GM19239 (cell line): ENCODE results near the gene DDX51.

ENCODE experiments used
- DNase-seq: peaks from one replicate; pipeline ENCODE4 v3.0.0; 2011; ENCODE audit warnings: low spot score; ENCODE audit not compliant: insufficient read length
- FAIRE-seq: peaks from 2 replicates; lab custom pipeline; 2011; peaks lifted over from hg19 to GRCh38; lab: Jason Lieb, UNC

The DDX51 gene

GRCh38 chr12:132144115-132144809 lies at the start of gene DDX51, which contains the start of gene NOC4L:
TSS of gene DDX51 (minus strand) at chr12:132144319. CDS start at chr12:132144296, 23 bp downstream.
TSS of gene NOC4L (plus strand) at chr12:132144457. CDS start at chr12:132144489, 32 bp downstream.
- FAIRE-seq (peak; percentile 93), DNase-seq (peak; percentile 100)

- FAIRE-seq (no peak), DNase-seq (no peak)
Measured at GRCh38 chr12:132191715-132192553, 47.8 kb upstream of the DDX51 start.

DNA sequence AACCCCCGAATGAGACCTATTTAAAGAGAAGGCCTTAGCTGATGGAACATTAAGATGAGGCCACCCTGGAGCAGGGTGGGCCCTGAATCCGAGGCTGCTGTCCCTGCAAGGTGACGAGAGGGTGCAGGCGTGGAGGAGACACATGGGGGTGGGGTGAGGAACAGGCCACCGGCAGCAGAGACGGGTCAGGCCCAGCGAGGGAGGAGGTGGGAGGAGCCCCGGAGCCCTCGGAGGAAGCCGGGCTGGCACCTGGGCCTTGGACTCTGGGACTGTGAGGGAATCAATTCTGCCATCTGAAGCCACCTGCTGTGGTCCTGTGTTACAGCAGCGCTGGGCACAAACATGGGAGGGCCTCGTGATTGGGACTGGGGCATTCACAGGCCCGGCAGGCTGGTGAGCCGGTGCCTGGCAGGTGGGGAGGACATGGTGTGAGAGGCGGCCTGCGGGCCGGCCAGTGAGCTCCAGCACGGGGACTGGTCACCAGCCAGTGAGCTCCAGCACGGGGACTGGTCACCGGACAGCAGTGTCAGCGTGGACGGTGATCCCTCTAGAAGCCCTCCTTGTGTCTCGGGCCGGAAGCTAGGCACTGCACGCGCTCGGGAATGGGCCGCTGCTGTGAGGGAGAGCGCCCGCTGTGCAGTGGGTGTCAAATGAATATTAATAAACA lies 46.8 kb upstream of the DDX51 start:
- FAIRE-seq (no peak), DNase-seq (no peak)

DNA sequence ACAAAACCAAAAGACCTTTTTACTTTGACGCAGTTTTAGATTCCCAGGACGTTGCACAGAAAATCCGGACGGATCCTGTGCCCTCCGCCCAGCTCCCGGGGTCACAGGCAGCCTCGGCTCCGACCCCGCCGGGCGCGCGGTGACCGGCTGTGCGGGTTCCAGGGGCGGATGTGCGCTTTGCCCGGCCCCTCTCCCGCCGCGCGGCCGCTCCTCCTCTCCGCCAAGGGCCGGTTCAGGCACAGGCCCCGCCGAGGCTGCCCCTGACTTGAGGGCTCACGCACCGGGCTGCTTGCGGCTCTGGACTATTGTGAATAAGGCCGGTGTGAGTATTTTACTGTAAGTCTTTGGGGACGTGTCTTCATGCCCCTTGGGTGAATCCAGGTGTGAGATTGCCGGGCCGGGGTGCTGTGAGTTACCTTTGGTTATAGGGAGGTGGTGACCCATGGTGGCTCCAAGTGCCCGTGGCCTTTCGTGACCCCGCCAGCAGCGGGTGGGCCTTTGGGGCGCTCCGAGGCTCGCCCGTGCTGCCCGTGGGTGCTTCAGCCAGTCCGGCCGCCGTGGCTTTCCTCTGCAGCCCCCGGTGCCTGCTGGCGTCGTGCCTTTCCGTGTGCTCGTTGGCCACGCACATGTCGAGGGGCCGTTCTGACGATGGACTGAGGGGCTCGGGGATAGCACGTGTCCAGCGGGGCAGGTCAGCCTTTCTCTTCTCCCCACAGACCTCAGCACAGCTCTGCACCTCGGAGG lies 46.1 kb upstream of the DDX51 start:
- no peak for DNase-seq
- no peak for FAIRE-seq

DNA sequence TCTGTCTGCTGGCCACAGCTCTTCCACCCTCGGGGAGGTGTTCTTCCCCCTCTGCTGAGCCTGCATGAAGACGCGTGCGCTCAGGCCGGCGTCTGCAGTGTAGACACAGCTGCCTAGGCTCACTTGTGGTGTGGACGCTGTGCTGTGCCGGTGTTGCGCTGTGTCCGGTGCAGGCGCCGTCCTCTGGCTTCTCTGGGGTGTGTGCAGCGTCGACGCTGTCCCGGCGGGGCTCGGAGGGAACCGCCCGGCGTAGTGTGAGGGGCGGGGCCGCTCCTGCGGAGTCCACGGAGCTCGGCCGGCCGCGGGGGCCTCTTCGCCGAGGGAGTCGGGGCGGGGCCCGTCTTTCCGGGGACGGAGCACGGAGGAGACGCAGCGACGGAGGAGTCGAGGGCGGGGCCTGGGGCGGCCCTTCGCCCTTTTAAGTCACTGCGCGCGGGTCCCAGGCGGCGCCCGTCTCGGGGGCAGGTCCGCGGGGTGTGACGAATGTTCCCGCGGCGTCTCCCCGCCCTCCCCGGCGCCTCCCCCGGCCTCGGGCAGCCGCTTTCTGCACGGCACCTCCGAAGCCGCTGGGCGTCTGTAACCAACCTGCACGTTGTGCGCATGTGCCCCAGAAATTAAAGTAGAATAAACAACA lies 45.4 kb upstream of the DDX51 start:
- peak; percentile 99 for DNase-seq
- peak; percentile 86 for FAIRE-seq

DNA sequence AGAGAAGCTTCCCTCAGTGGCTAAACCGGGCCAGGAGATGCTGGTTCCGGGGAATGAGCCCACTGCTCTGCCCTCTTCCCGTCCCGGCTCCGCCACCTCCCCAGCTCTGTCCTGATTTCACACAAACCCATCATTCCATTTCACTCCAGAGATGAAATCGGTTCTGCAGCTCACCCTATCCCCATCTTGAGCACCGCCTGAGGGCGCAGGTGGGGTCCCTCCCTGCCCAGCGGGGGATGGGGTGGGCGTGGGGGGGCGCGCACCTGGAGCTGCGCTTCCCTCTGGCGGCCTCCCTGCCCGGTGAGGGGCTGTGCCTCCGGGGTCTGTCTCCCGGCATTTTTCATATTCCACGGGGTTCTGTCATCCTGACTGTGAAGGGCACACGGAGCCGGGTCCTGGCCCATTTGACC lies 44.8 kb upstream of the DDX51 start:
- DNase-seq (no peak), FAIRE-seq (no peak)

DNA sequence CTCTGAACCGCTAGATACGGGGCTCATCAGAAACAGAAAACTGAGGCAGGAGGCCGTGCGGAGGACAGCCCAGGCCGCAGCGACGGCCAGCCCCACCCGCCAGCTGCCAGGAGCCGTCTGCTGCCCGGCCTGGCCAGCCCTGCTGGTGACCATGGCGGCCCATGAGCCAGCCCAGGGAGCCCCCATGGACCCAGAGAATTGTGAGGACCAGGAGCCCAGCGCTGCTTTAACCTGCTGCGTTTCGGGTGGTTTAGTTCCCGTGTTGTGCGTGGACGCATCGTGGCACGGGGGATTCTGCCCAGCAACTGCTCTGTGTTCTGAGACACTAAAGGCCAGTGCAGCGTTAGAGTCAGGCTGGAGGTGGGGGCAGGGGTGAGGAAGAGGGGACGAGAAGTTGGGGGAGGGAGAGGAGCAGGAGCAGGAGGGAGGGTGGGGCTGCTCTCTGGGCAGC lies 44.4 kb upstream of the DDX51 start:
- no peak for DNase-seq
- FAIRE-seq = no peak

GRCh38 chr12:132187646-132188450 lies 43.7 kb upstream of the DDX51 start:
- FAIRE-seq (no peak), DNase-seq (no peak)

- FAIRE-seq (no peak), DNase-seq (no peak)
Measured at GRCh38 chr12:132186857-132187620, 42.9 kb upstream of the DDX51 start.

GRCh38 chr12:132186208-132186856 lies 42.2 kb upstream of the DDX51 start:
- DNase-seq (no peak), FAIRE-seq (no peak)

DNA sequence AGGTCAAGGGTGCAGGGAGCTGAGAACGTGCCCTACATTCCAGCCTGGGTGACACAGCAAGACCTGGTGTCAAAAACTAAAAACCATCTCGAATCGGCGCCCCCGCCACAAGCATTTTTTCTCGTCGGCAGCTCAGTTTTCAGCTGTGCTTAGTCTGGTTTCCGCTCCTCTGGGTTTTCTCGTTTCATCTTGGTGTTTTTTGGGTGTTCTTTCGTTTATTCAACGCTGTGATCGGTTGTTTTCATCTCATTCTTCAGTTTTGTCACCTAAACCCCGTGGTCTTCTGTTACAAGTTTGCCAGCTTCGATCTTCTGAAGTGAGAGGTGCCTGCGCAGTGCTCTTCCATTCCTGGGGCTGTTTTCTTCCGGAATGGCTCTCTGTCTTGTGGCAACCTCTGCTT lies 41.6 kb upstream of the DDX51 start:
- DNase-seq (no peak), FAIRE-seq (no peak)

DNA sequence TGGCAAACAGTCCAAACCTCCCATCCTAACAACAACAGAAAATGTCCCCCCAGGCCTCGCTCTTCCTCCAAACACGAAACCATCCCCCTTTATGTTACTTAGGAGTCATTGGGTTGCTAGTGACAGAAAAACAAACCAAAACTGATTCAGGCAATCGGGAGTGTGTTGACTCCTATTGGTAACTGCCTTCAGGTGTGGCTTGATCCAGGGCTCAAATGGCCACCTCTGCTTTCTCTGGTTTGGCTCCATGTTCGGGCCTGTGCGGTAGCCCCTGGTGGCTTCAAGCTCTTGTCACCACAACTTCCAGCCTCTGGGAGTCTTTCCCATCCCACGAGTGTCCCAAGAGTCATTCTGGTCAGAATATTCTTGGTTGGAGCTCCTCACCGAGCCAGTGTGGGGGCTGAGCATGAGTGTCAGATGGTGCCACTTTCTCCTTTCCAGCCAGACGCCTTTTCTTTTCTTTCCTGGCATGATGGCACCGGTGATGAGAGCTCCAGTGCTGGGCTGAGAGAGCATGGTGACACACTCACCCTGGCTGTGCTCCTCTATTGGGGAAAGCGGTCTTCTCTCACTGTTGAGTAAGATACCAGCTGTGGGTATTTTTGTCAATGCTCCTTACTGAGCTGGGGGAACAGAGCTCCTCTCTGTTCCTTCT lies 38.7 kb upstream of the DDX51 start:
- no peak for FAIRE-seq

DNA sequence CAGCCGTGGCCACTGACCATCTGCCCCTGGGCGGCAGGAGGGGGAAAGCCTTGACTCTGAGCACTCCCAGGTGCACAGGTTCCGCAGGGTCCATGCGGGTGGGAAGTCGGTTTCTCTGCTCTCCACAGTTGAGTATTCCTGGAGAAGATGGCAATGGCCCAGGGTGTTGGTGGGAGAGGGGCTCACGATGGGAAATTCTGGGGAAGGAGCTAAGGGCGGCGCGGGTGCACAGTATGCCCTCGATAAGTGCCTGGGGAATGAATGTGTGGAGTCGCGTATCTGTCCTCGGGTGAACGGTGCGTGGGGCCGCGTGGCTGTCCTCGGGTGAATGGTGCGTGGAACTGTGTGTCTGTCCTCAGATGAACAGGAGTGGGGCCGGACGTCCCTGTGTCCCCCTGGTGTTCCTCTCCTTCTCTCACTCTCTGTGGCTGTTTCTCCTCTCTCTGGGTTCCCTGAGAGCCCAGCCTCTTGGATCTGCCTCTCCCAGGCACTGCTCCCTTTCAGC lies 38.1 kb upstream of the DDX51 start:
- DNase-seq (no peak), FAIRE-seq (no peak)

More for the DNA sequence above, 38.7 kb upstream of the DDX51 start:
- DNase-seq = no peak

GRCh38 chr12:132181570-132182200 lies 37.6 kb upstream of the DDX51 start:
- no peak for DNase-seq
- no peak for FAIRE-seq

- DNase-seq (no peak), FAIRE-seq (no peak)
Measured at GRCh38 chr12:132180648-132181546, 36.8 kb upstream of the DDX51 start.
